ENCODE measurements around the gene IL22.

The IL22 gene

GRCh38 chr12:68276402-68276930, 23.1 kb upstream of the IL22 start:
- no peak for TF ChIP-seq CTCF (IDR thresholded peaks at IDR 0.05; ENCODE audit: insufficient read depth, missing control alignments)
- no peak for DNase-seq (ENCODE audit: insufficient read length, low spot score)
- FAIRE-seq = no peak

GRCh38 chr12:68272732-68273131, 19.3 kb upstream of the IL22 start:
- no peak for FAIRE-seq
- no peak for DNase-seq (ENCODE audit: insufficient read length, low spot score)
- TF ChIP-seq CTCF (IDR thresholded peaks at IDR 0.05; ENCODE audit: insufficient read depth, missing control alignments) = no peak

- DNase-seq (ENCODE audit: insufficient read length, low spot score) (no peak), FAIRE-seq (no peak)
- no peak for TF ChIP-seq CTCF (IDR thresholded peaks at IDR 0.05; ENCODE audit: insufficient read depth, missing control alignments)
Measured at GRCh38 chr12:68271346-68271745, 17.9 kb upstream of the IL22 start.

- FAIRE-seq (no peak), DNase-seq (ENCODE audit: insufficient read length, low spot score) (no peak)
- no peak for TF ChIP-seq CTCF (IDR thresholded peaks at IDR 0.05; ENCODE audit: insufficient read depth, missing control alignments)
Measured at GRCh38 chr12:68270358-68270757, 17.0 kb upstream of the IL22 start.

GRCh38 chr12:68269779-68270178, 16.4 kb upstream of the IL22 start:
- no peak for FAIRE-seq

GRCh38 chr12:68268967-68269366, 15.6 kb upstream of the IL22 start:
- no peak for TF ChIP-seq CTCF (IDR thresholded peaks at IDR 0.05; ENCODE audit: insufficient read depth, missing control alignments)
- DNase-seq (ENCODE audit: insufficient read length, low spot score) = no peak
- FAIRE-seq = no peak

More at GRCh38 chr12:68269779-68270178, 16.4 kb upstream of the IL22 start:
- TF ChIP-seq CTCF (IDR thresholded peaks at IDR 0.05; ENCODE audit: insufficient read depth, missing control alignments) = no peak
- no peak for DNase-seq (ENCODE audit: insufficient read length, low spot score)

- FAIRE-seq = no peak
- no peak for TF ChIP-seq CTCF (IDR thresholded peaks at IDR 0.05; ENCODE audit: insufficient read depth, missing control alignments)
Measured at GRCh38 chr12:68267892-68268396, 14.5 kb upstream of the IL22 start.

More at GRCh38 chr12:68267892-68268396, 14.5 kb upstream of the IL22 start:
- no peak for DNase-seq (ENCODE audit: insufficient read length, low spot score)
